GM18507 (cell line): ENCODE measurements around the gene FAM50A.

Experiments used
- DNase-seq: peaks from one replicate; pipeline ENCODE4 v3.0.0; 2011; ENCODE audit warnings: low read depth; ENCODE audit not compliant: insufficient read length; ENCODE audit errors: extremely low spot score
- FAIRE-seq: peaks from 2 replicates; lab custom pipeline; 2011; peaks lifted over from hg19 to GRCh38; lab: Jason Lieb, UNC

FAM50A gene

GRCh38 chrX:154459832-154460231 lies 15.9 kb downstream of the FAM50A start:
- FAIRE-seq, result no peak
- DNase-seq, result no peak

- DNase-seq (no peak), FAIRE-seq (no peak)
Observed at GRCh38 chrX:154460326-154460725, 16.4 kb downstream of the FAM50A start.

- FAIRE-seq (no peak), DNase-seq (no peak)
Observed at GRCh38 chrX:154462396-154462795, 18.5 kb downstream of the FAM50A start.

- DNase-seq, result no peak
- FAIRE-seq, result no peak
Observed at GRCh38 chrX:154463611-154464220, 19.8 kb downstream of the FAM50A start.

- DNase-seq, result no peak
- FAIRE-seq, result no peak
Observed at GRCh38 chrX:154464806-154465365, 20.9 kb downstream of the FAM50A start.

GRCh38 chrX:154465601-154466000 lies 21.7 kb downstream of the FAM50A start:
- FAIRE-seq (no peak), DNase-seq (no peak)

- FAIRE-seq (no peak), DNase-seq (no peak)
Observed at GRCh38 chrX:154466036-154466435, 22.1 kb downstream of the FAM50A start.

- no peak for DNase-seq
- no peak for FAIRE-seq
Observed at GRCh38 chrX:154466907-154467306, 23.0 kb downstream of the FAM50A start.

GRCh38 chrX:154467556-154467955 lies 23.6 kb downstream of the FAM50A start:
- DNase-seq (no peak), FAIRE-seq (no peak)

GRCh38 chrX:154468217-154468616 lies 24.3 kb downstream of the FAM50A start:
- FAIRE-seq, result no peak
- DNase-seq, result no peak

GRCh38 chrX:154469114-154469513 lies 25.2 kb downstream of the FAM50A start:
- no peak for FAIRE-seq

GRCh38 chrX:154469880-154470279 lies 25.9 kb downstream of the FAM50A start:
- no peak for DNase-seq
- FAIRE-seq, result no peak

More at GRCh38 chrX:154469114-154469513, 25.2 kb downstream of the FAM50A start:
- no peak for DNase-seq

GRCh38 chrX:154470434-154470833 lies 26.5 kb downstream of the FAM50A start:
- no peak for FAIRE-seq

GRCh38 chrX:154470914-154471568 lies 27.1 kb downstream of the FAM50A start:
- DNase-seq, result no peak

More at GRCh38 chrX:154470434-154470833, 26.5 kb downstream of the FAM50A start:
- no peak for DNase-seq

GRCh38 chrX:154471839-154472684 lies 28.1 kb downstream of the FAM50A start:
- no peak for FAIRE-seq
- DNase-seq, result no peak

More at GRCh38 chrX:154470914-154471568, 27.1 kb downstream of the FAM50A start:
- FAIRE-seq, result no peak

GRCh38 chrX:154472685-154473632 lies 29.0 kb downstream of the FAM50A start:
- FAIRE-seq (no peak), DNase-seq (no peak)

GRCh38 chrX:154473683-154474082 lies 29.7 kb downstream of the FAM50A start:
- DNase-seq, result no peak
- no peak for FAIRE-seq

- DNase-seq, result no peak
- FAIRE-seq, result no peak
Observed at GRCh38 chrX:154476821-154477220, 32.9 kb downstream of the FAM50A start.

- DNase-seq, result no peak
- no peak for FAIRE-seq
Observed at GRCh38 chrX:154477891-154478477, 34.0 kb downstream of the FAM50A start.
